ENCODE measurements around the gene ERCC2.
"Not testable (repeated sequence)": the region's sequence is repeated elsewhere in the genome, so short reads cannot be mapped to it uniquely, and the experiment has no call there.

ERCC2 gene

DNA sequence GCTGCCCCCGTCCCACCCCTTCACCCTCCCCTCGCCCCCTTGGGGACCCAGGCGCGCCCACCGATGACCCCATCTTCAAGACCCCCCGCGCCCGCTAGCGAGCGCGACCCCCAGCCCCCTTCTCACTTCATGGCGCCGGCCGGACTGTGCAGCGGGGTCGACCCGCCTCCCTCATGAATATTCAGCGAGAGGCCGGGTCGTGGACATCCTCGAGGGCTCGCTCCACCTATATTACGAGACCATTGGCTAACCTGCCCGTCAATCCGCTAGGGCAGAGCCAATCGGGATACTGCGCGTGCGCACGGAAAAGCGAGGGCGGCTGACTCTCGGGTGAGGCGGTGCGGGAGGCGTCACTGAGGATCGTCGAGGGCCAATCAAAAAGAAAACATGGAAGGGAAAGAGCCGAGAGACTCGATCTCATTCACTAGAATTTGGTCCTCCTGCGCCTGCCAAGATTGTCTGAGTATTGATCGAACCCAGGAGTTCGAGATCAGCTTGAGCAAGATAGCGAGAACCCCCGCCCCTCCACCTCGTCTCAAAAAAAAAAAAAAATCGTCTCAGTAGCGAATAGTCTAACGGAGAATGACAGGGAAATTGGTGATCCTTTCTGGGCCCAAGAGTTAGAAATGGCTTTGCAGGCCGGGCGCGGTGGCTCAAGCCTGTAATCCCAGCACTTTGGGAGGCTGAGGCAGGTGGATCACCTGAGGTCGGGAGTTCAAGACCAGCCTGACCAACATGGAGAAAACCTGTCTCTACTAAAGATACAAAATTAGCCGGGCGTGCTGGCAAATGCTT, at the start of gene ERCC2:
Gene ERCC2, minus strand, starts transcription at position 164 of the 795 bp plus-strand sequence. Its CDS starts 33 bp downstream, at position 131.
- peak; percentile 97 for FAIRE-seq

DNA sequence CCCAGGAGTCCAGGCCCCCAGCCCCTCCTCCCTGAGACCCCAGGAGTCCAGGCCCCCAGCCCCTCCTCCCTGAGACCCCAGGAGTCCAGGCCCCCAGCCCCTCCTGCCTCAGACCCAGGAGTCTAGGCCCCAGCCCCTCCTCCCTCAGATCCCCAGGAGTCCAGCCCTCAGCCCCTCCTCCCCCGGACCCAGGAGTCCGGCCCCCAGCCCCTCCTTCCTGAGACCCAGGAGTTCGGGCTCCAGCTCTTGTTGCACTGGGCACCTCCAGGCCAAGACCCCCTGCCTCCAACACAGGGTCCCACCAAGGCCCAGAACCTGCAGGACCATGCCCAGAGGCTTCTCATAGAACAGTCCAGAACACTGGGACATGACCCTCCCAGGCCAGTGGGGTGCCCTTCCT, 49.5 kb upstream of the ERCC2 start:
- no peak for FAIRE-seq

DNA sequence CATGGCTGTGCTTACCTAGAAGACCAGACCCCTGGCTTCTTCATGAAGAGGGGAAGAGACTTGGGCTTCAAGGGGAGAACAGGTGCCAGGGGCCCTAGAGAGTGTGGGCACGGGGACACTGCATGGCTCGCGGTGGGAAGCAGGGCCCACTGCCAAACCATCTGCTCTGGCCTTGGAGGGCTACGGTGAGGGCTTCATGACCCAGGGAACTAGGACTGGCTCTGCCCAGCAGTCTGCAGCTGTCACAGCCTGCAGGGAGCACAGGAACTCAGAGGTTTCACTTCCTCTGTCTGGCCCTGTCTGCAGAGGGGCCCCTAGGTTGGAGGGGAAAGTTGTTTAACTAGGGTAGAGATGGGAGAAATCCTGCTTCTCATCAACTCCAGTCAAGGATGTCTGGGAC, 49.0 kb upstream of the ERCC2 start:
- no peak for FAIRE-seq

DNA sequence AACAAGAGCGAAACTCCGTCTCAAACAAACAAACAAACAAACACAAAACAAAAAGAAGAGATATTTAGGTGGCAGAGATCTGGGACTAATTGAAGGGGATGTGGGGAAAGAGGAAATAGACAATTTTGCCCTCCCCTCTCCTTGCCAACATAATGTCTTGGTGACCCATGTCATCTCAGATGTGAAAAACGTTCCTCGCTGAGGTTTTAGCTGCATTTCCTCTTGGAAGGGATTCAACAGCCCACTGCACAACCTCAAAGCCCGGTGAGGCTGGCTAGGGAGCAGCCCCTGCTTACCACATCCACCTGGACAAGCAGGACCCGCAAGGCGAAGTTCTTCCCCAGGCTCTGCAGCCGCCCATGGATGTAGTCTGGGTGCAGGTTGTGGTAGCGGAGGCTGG, 48.4 kb upstream of the ERCC2 start:
- no peak for FAIRE-seq

DNA sequence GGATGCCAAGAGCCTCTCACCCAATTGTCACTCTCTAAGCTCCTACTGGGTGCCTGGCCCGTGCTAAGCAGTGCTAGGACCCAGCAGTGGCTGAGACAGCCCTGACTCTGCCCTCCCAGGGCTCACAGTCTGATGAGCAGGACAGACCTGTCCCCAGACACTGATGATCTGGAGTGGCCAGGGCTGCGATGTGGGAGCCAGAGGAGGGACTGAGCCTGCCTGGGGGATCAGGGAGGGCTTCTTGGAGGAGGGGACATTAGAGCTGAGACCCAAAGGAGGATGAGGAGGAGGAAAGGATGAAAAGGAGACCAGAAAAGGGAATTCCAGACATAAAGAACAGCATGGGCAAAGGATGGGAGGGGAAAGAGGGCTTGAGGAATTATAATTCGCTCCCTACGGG, 46.8 kb upstream of the ERCC2 start:
- FAIRE-seq = no peak

DNA sequence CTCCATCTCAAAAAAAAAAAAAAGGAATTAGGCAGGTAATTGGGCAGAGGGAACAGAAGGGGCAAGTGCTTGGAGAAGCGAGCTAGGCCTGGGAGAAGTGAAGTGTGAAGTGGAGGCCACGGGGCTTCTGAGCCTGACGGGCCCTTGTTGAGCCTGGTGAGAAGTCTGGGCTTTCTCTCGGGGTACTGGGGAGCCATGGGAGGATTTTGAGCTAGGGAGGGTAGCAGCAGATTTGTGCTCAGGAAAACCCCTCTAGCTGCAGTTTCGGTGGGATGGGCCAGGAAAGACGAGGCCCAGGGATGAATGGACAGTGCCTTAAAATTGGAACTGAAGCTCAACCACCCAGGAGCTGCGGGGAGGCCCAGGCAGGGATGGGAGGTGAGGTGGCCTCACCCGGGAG, 44.1 kb upstream of the ERCC2 start:
- FAIRE-seq = no peak

DNA sequence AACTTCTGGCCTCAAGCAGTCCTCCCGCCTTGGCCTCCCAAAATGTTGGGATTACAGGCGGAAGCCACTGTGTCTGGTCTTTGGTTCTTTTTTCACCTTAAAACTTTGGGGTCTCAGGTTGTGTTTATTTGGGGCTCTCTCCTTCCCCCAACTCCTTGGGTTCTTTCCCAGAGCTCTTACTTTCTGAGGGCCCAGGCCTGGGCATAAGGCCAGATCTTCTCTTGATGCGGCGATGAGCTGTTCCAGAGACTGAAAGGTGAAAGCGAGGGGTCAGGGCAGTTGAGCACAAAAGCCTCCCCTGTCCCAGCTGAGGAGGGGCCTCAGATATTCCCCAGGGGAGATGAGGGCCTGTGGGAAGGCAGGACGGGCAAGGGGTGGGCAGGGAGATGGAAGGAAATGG, 43.1 kb upstream of the ERCC2 start:
- no peak for FAIRE-seq

DNA sequence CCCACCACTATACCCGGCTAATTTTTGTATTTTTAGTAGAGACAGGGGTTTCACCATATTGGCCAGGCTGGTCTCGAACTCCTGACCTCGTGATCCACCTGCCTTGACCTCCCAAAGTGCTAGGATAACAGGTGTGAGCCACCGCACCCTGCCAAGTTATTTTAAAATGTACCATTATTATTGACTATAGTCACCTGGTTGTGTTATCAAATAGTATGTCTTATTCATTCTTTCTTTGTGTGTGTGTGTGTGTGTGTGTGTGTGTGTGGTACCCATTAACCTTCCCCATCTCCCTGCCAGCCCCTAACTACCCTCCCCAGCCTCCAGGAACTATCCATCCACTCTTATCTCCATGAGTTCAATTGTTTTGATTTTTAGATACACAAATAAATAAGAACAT, 40.0 kb upstream of the ERCC2 start:
- not testable (repeated sequence) for FAIRE-seq

DNA sequence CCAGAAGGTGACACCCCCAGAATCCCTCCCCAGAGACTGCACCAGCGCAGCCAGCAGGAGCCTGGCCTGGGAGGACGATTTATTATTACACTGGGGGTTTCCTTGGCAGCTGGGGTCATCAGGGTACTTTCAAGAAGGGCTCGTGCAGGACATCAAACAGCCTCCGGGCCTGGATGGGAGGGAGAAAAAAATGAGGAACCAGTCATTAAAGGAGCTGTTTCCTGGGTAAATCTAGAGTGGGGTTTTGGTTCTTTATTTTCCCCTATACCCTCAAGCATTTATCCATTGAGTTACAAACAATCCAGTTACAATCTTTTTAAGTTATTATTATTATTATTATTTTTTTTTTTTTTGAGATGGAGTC, 39.2 kb upstream of the ERCC2 start:
- no peak for FAIRE-seq

DNA sequence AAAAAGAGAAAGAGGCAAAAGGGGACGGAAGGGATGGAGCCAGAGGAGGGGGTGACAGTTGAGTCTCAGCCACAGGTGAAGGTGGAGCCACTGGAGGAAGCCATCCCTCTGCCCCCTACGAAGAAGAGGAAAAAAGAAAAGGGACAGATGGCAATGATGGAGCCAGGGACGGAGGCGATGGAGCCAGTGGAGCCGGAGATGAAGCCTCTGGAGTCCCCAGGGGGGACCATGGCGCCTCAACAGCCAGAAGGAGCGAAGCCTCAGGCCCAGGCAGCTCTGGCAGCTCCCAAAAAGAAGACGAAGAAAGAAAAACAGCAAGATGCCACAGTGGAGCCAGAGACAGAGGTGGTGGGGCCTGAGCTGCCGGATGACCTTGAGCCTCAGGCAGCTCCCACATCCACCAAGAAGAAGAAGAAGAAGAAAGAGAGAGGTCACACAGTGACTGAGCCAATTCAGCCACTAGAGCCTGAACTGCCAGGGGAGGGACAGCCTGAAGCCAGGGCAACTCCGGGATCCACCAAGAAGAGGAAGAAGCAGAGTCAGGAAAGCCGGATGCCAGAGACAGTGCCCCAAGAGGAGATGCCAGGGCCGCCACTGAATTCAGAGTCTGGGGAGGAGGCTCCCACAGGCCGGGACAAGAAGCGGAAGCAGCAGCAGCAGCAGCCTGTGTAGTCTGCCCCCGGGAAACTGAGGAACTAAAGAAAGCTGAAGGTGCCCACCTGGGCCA, 38.6 kb upstream of the ERCC2 start:
- FAIRE-seq = no peak

DNA sequence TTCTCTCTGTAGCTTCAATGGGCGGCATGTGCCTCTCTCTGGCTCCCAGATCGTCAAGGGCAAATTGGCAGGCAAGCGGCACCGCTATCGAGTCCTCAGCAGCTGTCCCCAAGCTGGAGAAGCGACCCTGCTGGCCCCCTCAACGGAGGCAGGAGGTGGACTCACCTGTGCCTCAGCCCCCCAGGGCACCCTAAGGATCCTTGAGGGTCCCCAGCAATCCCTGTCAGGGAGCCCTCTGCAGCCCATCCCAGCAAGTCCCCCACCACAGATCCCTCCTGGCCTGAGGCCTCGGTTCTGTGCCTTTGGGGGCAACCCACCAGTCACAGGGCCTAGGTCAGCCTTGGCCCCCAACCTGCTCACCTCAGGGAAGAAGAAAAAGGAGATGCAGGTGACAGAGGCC, 37.7 kb upstream of the ERCC2 start:
- FAIRE-seq = no peak

DNA sequence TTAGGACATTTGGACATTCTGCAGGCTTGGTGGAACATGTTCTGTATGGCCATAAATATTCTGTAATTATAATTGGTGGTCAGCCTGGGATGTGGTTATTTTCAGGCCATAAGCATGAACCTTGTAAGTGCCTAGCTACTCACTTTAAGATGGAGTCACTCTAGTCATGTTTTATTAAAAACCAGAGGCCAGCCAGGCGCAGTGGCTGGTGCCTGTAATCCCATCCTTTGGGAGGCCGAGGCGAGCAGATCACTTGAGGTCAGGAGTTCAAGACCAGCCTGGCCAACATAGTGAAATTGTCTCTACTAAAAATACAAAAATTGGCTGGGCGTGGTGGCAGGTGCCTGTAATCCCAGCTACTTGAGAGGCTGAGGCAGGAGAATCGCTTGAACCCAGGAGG, 37.2 kb upstream of the ERCC2 start:
- not testable (repeated sequence) for FAIRE-seq

DNA sequence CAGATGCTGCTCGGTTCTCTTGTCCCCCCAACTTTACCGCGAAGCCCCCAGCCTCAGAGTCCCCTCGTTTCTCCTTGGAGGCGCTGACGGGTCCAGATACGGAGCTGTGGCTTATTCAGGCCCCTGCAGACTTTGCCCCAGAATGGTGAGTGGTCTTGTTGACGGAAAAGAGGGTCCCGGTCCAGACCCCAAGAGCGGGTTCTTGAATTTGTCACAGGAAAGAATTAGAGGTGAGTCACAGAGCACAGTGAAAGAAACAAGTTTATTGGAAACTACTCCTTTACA, 36.7 kb upstream of the ERCC2 start:
- no peak for FAIRE-seq

DNA sequence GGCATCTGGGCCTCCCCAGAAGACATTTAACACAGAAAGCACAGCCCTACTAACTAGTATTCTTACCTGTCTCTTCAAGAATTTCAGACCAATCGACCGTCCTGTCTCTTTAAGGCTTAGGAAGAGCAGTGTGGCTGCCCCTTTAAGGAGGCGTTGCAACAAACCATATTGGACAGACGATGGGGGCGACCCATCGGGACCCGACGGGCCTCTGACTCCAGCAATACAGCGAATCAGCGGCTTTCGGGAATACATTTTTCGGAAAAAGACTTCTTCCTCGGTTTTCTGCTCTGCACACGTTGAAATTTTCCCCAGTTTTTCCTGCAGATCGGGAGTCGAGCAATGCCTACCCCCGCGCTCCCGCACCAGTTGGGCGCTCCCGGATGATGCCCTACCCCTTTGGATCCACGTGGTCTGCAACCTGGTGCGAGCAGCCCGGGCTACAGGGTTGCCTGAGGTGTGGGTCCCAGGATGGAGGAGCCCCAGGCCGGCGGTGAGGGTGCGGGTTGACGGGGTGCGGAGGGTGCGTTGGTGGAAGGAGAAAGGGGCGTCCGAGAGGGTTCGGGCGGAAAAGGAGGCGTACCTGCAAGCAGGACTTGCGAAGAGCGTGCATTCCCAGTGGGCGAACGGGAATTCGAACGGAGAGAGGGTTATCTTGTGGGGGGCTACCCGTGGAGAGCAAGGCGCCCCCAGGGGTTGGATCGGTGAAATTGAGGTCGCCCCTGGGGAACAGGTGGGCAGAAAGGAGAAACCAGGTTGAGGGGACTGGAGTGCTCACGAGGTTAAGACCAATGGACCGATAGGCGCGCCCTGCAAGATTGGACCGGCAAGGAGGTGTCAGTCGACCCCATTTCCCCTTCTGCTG, 36.1 kb upstream of the ERCC2 start, which contains the start of gene POLR1G:
Gene POLR1G, plus strand, starts transcription at position 419 of the 865 bp plus-strand sequence. Its CDS starts 53 bp downstream, at position 472.
- peak; percentile 84 for FAIRE-seq

DNA sequence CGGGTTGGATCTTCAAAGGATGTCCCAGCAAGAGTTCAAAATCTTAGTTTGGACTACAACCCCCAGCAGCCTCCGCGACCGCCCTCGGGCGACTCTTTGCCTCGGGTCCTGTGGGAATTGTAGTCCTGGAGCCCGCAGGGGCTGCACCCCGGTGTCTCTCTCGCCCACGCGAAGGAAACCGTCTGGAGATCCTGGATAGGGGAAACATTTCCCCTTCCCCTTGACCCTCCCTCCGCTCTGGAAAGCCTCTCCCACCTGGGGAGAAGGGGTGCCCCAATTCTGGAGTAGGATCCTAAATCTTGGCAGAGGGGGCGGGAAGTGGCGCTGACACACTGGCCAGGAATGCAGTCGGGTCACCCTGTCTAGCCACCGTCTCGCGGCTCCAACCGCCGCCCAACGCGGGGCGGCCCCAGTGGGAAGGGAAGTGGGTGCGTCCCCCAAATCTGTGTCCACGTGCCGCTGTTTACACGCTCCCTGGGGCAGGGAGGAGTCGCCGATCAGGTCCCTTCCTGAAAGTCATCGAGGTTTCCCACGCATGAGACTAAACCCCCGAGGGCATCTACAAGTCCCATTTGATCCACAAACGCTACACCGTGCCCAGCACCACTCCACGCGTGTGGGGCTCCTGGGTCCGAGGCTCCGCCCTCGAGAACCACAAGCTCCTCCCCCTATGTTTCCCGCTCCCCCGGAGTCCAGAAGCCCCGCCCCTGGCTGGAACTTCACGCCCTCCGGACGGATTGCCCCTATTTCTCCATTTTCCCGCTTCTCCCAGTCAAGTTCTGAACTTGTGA, 35.3 kb upstream of the ERCC2 start:
- FAIRE-seq = peak; percentile 6

DNA sequence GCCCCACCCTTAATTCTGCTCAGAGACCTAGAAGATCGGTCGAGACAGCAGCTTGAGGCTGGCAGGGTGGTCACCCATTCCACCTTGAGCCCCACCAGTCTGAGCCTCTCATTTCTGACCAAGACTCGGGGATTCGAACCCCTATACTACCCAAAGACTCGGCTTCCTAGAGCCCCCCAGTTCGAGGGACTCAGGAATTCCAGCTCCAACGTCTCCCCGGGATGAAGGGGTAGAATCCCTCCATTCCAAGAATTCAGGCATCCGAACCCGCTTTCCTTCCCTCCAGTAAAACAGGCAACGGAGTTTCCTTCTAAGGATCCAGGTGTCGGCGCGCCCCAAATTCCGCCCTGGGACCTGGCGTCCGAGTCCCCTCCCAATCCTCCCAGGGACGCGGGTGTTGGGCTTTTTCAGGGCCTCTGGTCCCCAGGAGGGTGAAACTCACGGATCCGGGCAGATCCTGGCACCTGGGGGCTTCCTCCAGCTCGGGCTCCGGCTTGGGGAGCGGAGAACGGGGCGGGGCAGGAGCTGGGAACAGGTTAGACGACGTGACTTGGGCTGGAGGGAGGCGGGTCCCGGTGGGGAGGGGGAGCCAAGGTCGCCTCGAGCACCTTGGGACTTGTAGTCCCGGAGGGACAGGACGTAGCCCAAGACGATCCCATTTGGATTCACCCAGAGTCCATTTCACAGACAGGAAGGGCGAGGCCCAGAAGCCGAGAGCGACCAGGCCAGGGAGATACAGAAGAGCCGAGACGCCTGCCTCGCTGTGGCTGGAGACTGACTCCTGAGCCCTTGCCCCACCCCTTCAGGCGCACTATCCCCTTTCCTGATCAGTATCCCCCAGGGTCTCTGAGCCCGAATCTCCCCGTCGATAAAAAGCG, 34.4 kb upstream of the ERCC2 start, which contains the start of gene PPP1R13L:
Gene PPP1R13L, minus strand, starts transcription at position 513 of the 878 bp plus-strand sequence. CDS start 6,751 bp downstream, outside the sequence.
- FAIRE-seq = peak; percentile 77

DNA sequence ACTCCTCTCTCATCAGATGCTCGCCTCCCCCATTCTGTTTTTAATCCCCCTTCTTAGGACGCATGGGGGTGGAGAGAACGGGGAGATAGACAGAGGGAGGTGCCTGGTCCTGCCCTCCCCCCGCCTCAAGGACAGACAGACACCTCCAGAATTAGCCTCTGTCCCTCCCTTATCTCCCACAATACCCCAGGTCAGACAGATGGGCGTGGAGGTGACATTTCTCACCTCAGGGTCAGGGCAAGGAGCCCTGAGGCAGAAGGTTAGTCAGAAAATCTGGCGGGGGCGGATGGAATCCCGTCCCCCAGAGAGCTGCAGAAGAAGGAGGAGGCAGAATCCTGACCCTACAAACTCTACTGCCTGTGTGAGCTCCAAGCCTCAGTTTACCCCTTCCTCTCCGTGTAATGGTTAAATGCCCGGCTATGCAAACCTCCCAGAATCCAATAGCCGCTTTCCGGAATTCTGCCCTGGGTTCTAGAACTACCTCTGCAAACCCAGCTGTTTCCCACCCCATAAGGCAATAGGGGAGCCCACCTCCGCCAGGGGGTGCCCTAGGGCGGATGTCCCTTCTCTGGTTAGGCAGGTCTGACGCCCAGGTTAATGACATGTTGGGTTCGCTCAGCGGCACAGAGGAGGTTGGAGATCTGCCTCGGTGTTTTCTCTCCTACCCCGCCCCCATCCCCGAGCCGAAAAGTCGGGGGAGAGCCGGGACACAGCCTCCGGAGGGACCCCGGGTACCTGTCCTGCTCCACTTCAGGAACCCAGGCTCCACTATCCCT, 33.6 kb upstream of the ERCC2 start:
- FAIRE-seq = no peak

DNA sequence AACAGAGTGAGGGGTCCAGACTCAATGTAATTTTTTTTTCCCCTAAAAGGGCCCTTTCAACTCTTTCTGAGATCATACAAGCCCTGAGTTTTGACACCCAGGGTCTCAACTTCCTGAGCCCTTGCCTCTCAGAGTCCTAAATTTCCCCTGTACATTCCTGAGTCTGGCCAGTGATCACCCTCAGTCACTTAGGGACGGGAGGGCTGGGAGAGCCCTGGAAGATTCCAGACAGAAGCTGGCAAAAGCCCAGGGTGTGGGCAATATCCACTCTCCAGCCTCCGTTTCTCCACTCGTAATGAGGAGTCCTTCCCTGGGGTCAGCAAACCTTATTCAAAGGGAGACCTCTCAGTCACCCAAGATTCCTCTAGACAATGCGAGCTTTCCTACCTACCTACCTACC, 32.9 kb upstream of the ERCC2 start:
- FAIRE-seq = no peak

DNA sequence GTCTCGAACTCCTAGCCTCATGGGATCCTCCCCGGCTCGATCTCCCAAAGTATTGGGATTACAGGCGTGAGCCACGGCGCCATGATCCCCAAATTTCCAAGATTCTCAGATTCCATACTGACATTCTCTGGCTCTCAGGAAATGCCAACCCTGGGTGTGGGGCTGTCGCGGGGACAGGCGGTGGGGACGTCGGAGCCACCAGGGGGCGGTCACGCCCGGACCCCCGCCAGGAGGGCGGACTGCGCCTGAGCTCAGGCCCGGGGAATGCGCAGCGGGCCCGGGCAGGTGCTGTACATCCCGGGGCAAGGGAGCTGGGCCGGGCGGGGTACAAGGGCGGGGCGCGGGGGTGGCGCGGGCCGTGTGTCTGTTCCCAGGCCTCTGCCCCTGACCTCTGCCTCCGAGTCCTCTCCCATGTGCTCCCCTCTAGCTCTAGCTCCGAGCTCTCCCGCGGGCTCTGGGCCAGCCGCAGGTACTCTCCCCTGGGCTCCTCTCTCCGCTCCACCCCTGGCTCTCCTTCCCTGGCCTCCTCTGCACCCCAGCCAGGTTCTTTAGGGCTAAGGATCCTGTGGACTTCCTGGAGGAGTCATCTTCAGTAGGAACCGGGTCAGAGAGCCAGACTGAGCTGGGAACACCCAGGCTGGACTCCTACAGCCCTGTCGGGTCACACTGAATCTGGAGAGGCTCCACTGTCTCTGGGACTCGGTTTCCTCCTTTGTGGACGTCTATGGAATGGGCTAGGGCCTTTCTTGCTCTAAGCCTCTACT, 32.1 kb upstream of the ERCC2 start:
- FAIRE-seq = no peak

DNA sequence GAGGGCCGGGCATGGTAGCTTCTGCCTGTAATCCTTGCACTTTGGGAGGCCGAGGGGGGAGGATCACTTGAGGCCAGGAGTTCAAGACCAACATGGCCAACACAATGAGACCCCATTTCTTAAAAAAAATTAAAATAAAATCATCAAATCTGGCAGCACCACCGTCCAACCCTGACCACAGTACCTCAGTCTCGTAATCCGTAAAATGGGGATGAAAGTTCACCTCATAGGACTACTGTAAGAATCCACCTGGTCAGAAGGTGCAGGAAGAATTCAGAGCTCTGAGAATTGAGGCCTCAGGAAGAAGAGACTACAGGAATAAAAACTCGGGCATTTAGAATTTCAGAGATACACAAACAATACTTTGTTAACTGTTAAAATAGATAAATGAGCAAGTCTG, 31.4 kb upstream of the ERCC2 start:
- FAIRE-seq = no peak

Measured in G401.6 (cell line).